Measurements from ENCODE around the gene OTOF. TPM values are rescaled to one million over a fixed set of nuclear protein-coding genes. Genes with fewer than 3 reads are reported as not detected.

OTOF gene
- total and polyA plus RNA-seq, 2 of the 4 experiments (the other 2 are of a cell fraction): 0.03 TPM; not detected in 1

GRCh38 chr2:26460613-26461031 is 17.3 kb downstream of the OTOF start:
- Histone ChIP-seq H2AK5ac (ENCODE audit: low read depth, low read length) (no peak overlapping the region), H3K36me3 (ENCODE audit: control insufficient read depth, insufficient read depth, low read length) (no peaks in the 10 kb centered on the region), H3K79me1 (ENCODE audit: low read depth in 1 of 2, low read length in 2 of 2) (no peaks in the 10 kb centered on the region), H2BK15ac (ENCODE audit: low read depth, low read length) (no peak overlapping the region), H3K18ac (ENCODE audit: low read depth, low read length) (no peak overlapping the region), H3K9ac (ENCODE audit: low read depth, low read length) (no peak overlapping the region), H3K4me1 (ENCODE audit: control insufficient read depth, insufficient read depth, low read length) (no peaks in the 10 kb centered on the region), H4K5ac (ENCODE audit: low read depth, low read length) (no peak overlapping the region), H3K27me3 (ENCODE audit: control insufficient read depth, insufficient read depth, low read length) (peaks cover 13% of the 10 kb centered on the region; the same call in 1 of the 2 replicates), H4K20me1 (ENCODE audit: insufficient read depth, low read length) (no peaks in the 10 kb centered on the region), H2AFZ (replicated peaks; ENCODE audit: low read length, poor library complexity) (no peak overlapping the region), H3K9me3 (ENCODE audit: control insufficient read depth, insufficient read depth, low read length) (no peaks in the 10 kb centered on the region), H3K14ac (replicated peaks; ENCODE audit: low read depth, low read length) (no peak overlapping the region), H3K4me2 (ENCODE audit: low read depth, low read length) (no peak overlapping the region), H3K4me3 (ENCODE audit: insufficient read depth, low read depth, low read length) (no peak overlapping the region), H2BK5ac (ENCODE audit: low read depth, low read length, poor library complexity, severe bottlenecking) (no peak overlapping the region), H4K91ac (ENCODE audit: insufficient read depth, low read depth, low read length) (no peak overlapping the region), H2BK120ac (ENCODE audit: low read depth, low read length) (no peak overlapping the region), H3K23ac (ENCODE audit: low read depth, low read length) (no peak overlapping the region), H4K8ac (ENCODE audit: low read depth in 2 of 2, low read length in 2 of 2) (no peak overlapping the region), H3K9me1 (ENCODE audit: insufficient read depth, low read length) (no peaks in the 10 kb centered on the region), H2AK9ac (replicated peaks; ENCODE audit: low read depth, low read length, poor library complexity) (no peak overlapping the region), H2BK20ac (ENCODE audit: low read depth, low read length) (no peak overlapping the region), H3K4ac (ENCODE audit: low read depth, low read length) (no peak overlapping the region), H3K27ac (ENCODE audit: insufficient read depth, low read length) (no peak overlapping the region), H3K56ac (ENCODE audit: extremely low read depth, insufficient read depth, low read length) (no peak overlapping the region)
- in situ Hi-C loops (cut with MboI; ENCODE audit: low sequenced_read_pairs) (no loop called here), intact Hi-C loops (cut with micrococcal nuclease) (loop anchor here (10.0 kb wide), 1 partner anchor 136 kb away; no protein-coding TSS in a partner anchor), dilution Hi-C loops (cut with HindIII; ENCODE audit: low sequenced_read_pairs, unreplicated experiment) (no loop called here)
- 84% methylated on average over 12 of the region's 19 CpGs; no CpG with 5 or more reads in 1 of the 2 experiments for WGBS, 2 experiments (ENCODE audit: extremely low coverage in 2 of 2, insufficient read length in 1 of 2)
- no TSS peak for BruUV-seq (replicated peaks)
- ATAC-seq (ENCODE audit: low read depth): no peak
- no peak for DNase-seq
- POLR2A ChIA-PET (ENCODE audit: unreplicated experiment): no interaction called here
- no peak for TF ChIP-seq NFE2L2 (IDR thresholded peaks at IDR 0.05; ENCODE audit: low read depth, low read length)
- TF ChIP-seq RFX5 (IDR thresholded peaks at IDR 0.05; ENCODE audit: low read depth, low read length): no peak
- TF ChIP-seq MAFK (IDR thresholded peaks at IDR 0.05; ENCODE audit: low read depth, low read length): no peak
- TF ChIP-seq BHLHE40 (IDR thresholded peaks at IDR 0.05; ENCODE audit: low read depth, low read length): no peak
- no peak for TF ChIP-seq RCOR1 (IDR thresholded peaks at IDR 0.05; ENCODE audit: insufficient replicate concordance, low read length)
- no peak for TF ChIP-seq CEBPB (IDR thresholded peaks at IDR 0.05; ENCODE audit: low read depth, low read length)
- TF ChIP-seq, protein P1, sequence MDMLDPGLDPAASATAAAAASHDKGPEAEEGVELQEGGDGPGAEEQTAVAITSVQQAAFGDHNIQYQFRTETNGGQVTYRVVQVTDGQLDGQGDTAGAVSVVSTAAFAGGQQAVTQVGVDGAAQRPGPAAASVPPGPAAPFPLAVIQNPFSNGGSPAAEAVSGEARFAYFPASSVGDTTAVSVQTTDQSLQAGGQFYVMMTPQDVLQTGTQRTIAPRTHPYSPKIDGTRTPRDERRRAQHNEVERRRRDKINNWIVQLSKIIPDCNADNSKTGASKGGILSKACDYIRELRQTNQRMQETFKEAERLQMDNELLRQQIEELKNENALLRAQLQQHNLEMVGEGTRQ (IDR thresholded peaks at IDR 0.05; ENCODE audit: low read depth, low read length): no peak
- no peak for TF ChIP-seq FOS (IDR thresholded peaks at IDR 0.05; ENCODE audit: low read depth, low read length)
- no peak for TF ChIP-seq CTCF (conservative IDR thresholded peaks at IDR 0.05; ENCODE audit: low read depth, low read length)
- no peak for TF ChIP-seq MAZ (IDR thresholded peaks at IDR 0.05; ENCODE audit: borderline replicate concordance, low read depth, low read length)
- no peak for TF ChIP-seq POLR2A (IDR thresholded peaks at IDR 0.05; ENCODE audit: low read depth, low read length)
- CTCF ChIA-PET: no interaction called here
